Mesenchymal stem cell (in vitro differentiated cells and primary cell): ENCODE data around the gene L3MBTL3.
"Not testable (repeated sequence)": the region's sequence is repeated elsewhere in the genome, so short reads cannot be mapped to it uniquely, and the experiment has no call there.

ENCODE experiments used
- DNase-seq: peaks from one replicate; pipeline ENCODE4 v3.0.0-alpha.2; 2013
- H2AFZ ChIP-seq: one replicate; pipeline ENCODE4 v1.6.1; 2013; ENCODE audit warnings: low read depth, mild to moderate bottlenecking, control low read depth, inconsistent platforms, low read length, moderate library complexity
- H2AK5ac ChIP-seq: 2 replicates; pipeline ENCODE4 v1.6.1; 2013; ENCODE audit warnings: low read length, moderate library complexity, mild to moderate bottlenecking, inconsistent platforms; ENCODE audit not compliant: severe bottlenecking
- H2BK120ac ChIP-seq: one replicate; pipeline ENCODE4 v1.6.1; 2013; ENCODE audit warnings: low read depth, mild to moderate bottlenecking, inconsistent platforms, low read length, moderate library complexity
- H2BK12ac ChIP-seq, 2 experiments: one replicate each; pipeline ENCODE4 v1.6.1; 2013; ENCODE audit warnings: inconsistent platforms in 2 of 2, low read length in 2 of 2, mild to moderate bottlenecking in 2 of 2, moderate library complexity in 2 of 2, control low read depth in 1 of 2
- H2BK15ac ChIP-seq: one replicate; pipeline ENCODE4 v1.6.1; 2013; ENCODE audit warnings: mild to moderate bottlenecking, low read depth, inconsistent platforms; ENCODE audit not compliant: poor library complexity, severe bottlenecking
- H2BK5ac ChIP-seq: 2 replicates; pipeline ENCODE4 v1.6.1; 2013; ENCODE audit warnings: low read depth, mild to moderate bottlenecking, low read length, control low read depth, inconsistent platforms; ENCODE audit not compliant: poor library complexity, severe bottlenecking
- H3K14ac ChIP-seq, 2 experiments: one replicate each; pipeline ENCODE4 v1.6.1; 2013; ENCODE audit warnings: inconsistent platforms in 2 of 2, low read length in 2 of 2, control low read depth in 1 of 2, mild to moderate bottlenecking in 1 of 2, moderate library complexity in 1 of 2
- H3K18ac ChIP-seq, 2 experiments: one replicate each; pipeline ENCODE4 v1.6.1; 2013; ENCODE audit warnings: inconsistent platforms in 2 of 2, low read length in 2 of 2, control low read depth in 1 of 2, low read depth in 1 of 2, mild to moderate bottlenecking in 1 of 2
- H3K23ac ChIP-seq, 2 experiments: one replicate each; pipeline ENCODE4 v1.6.1; 2013; ENCODE audit warnings: inconsistent platforms in 2 of 2, low read length in 2 of 2, mild to moderate bottlenecking in 2 of 2, moderate library complexity in 2 of 2, control low read depth in 1 of 2
- H3K27ac ChIP-seq: 2 replicates; pipeline ENCODE4 v1.5.1; 2013; ENCODE audit warnings: mild to moderate bottlenecking, moderate library complexity, low read length, control low read depth, inconsistent platforms; ENCODE audit not compliant: poor library complexity, severe bottlenecking
- H3K27me3 ChIP-seq, 2 experiments: 2 replicates each; pipeline versions ENCODE4 v1.6.1 to v1.7.0; 2013; ENCODE audit warnings: low read length in 2 of 2, mild to moderate bottlenecking in 2 of 2, moderate library complexity in 2 of 2, control low read depth in 1 of 2, inconsistent platforms in 1 of 2; ENCODE audit not compliant: control insufficient read depth in 1 of 2, insufficient read depth in 1 of 2
- H3K36me3 ChIP-seq, 2 experiments: 2 replicates each; pipeline versions ENCODE4 v1.6.1 to v1.7.0; 2013; ENCODE audit warnings: low read length in 2 of 2, control low read depth in 1 of 2, inconsistent platforms in 1 of 2, low read depth in 1 of 2, mild to moderate bottlenecking in 1 of 2; ENCODE audit not compliant: insufficient read depth in 2 of 2, control insufficient read depth in 1 of 2
- H3K4ac ChIP-seq, 2 experiments: one replicate each; pipeline ENCODE4 v1.6.1; 2013; ENCODE audit warnings: inconsistent platforms in 2 of 2, low read length in 2 of 2, mild to moderate bottlenecking in 2 of 2, moderate library complexity in 2 of 2, control low read depth in 1 of 2, low read depth in 1 of 2
- H3K4me1 ChIP-seq: 2 replicates; pipeline ENCODE4 v1.6.1; 2013; ENCODE audit warnings: low read depth, low read length, control low read depth; ENCODE audit not compliant: control insufficient read depth, insufficient read depth
- H3K4me2 ChIP-seq: 2 replicates; pipeline ENCODE4 v1.6.1; 2013; ENCODE audit warnings: low read length, mild to moderate bottlenecking, inconsistent platforms; ENCODE audit not compliant: poor library complexity, severe bottlenecking
- H3K4me3 ChIP-seq, 2 experiments: 2 replicates each; pipeline versions ENCODE4 v1.5.1 to v1.7.0; 2013; ENCODE audit warnings: low read length in 2 of 2, mild to moderate bottlenecking in 2 of 2, control low read depth in 1 of 2, low read depth in 1 of 2; ENCODE audit not compliant: insufficient read depth in 1 of 2
- H3K79me1 ChIP-seq: replicated peaks from 2 replicates; pipeline ENCODE4 v1.6.1; 2013; ENCODE audit warnings: mild to moderate bottlenecking, control low read depth, low read length, inconsistent platforms; ENCODE audit not compliant: poor library complexity, severe bottlenecking
- H3K9ac ChIP-seq: 2 replicates; pipeline ENCODE4 v1.7.0; 2013; ENCODE audit warnings: mild to moderate bottlenecking, low read length, moderate library complexity
- H3K9me3 ChIP-seq: 2 replicates; pipeline ENCODE4 v1.7.0; 2013; ENCODE audit warnings: mild to moderate bottlenecking, low read length; ENCODE audit not compliant: control insufficient read depth
- H4K8ac ChIP-seq: one replicate; pipeline ENCODE4 v1.6.1; 2013; ENCODE audit warnings: inconsistent platforms, mild to moderate bottlenecking, low read length, moderate library complexity
- H4K91ac ChIP-seq: one replicate; pipeline ENCODE4 v1.6.1; 2013; ENCODE audit warnings: mild to moderate bottlenecking, low read length, inconsistent platforms
- WGBS: methylation state at CpG from one replicate; pipeline ENCODE4 v1.1.7; 2013; ENCODE audit warnings: mixed read lengths; 5-methylcytosine and 5-hydroxymethylcytosine counted together

The L3MBTL3 gene

GRCh38 chr6:130173377-130174004 is 155.1 kb downstream of the L3MBTL3 start:
- not testable (repeated sequence) for H2BK15ac ChIP-seq, H3K4me2 ChIP-seq, H3K9ac ChIP-seq, H2BK120ac ChIP-seq, H2BK5ac ChIP-seq, H2BK12ac ChIP-seq, DNase-seq, H4K8ac ChIP-seq, H3K79me1 ChIP-seq, H3K4me3 ChIP-seq, H4K91ac ChIP-seq, H3K9me3 ChIP-seq, H3K27me3 ChIP-seq, H3K4ac ChIP-seq, H2AFZ ChIP-seq, H3K18ac ChIP-seq, H3K4me1 ChIP-seq, H3K23ac ChIP-seq, H2AK5ac ChIP-seq, H3K27ac ChIP-seq
- peak overlapping the region in 1 of 2 experiments; percentile 1 for H3K14ac ChIP-seq
- 76% methylated on average over 4 of the region's 4 CpGs for WGBS
- H3K36me3 ChIP-seq = peaks cover 0 to 30% of the 10 kb centered on the region in 2 experiments

GRCh38 chr6:130176378-130176777 is 158.0 kb downstream of the L3MBTL3 start:
- Histone ChIP-seq H3K4me2 (no peak overlapping the region), H4K91ac (no peak overlapping the region), H2AFZ (no peak overlapping the region), H3K18ac (no peak overlapping the region), H3K14ac (no peak overlapping the region), H2BK5ac (no peak overlapping the region), H3K27me3 (no peaks in the 10 kb centered on the region), H2BK15ac (no peak overlapping the region), H3K36me3 (peaks cover 0 to 34% of the 10 kb centered on the region in 2 experiments), H3K9me3 (no peaks in the 10 kb centered on the region), H3K23ac (no peak overlapping the region), H2BK12ac (no peak overlapping the region), H3K4me3 (no peak overlapping the region), H2BK120ac (no peak overlapping the region), H3K9ac (no peak overlapping the region), H4K8ac (no peak overlapping the region), H3K27ac (no peak overlapping the region), H3K4me1 (no peaks in the 10 kb centered on the region), H2AK5ac (no peak overlapping the region), H3K79me1 (no peaks in the 10 kb centered on the region), H3K4ac (no peak overlapping the region)
- WGBS = 100% methylated on average over 1 of the region's 1 CpG
- no peak for DNase-seq

- peak; percentile 84 for DNase-seq
- no peak overlapping the region for H4K91ac ChIP-seq
- no peak overlapping the region for H3K27ac ChIP-seq
- no peaks in the 10 kb centered on the region for H3K9me3 ChIP-seq
- no peak overlapping the region for H3K9ac ChIP-seq
- no peak overlapping the region for H3K18ac ChIP-seq
- no peak overlapping the region for H3K4me2 ChIP-seq
- no peak overlapping the region for H2BK120ac ChIP-seq
- WGBS = 71% methylated on average over 1 of the region's 1 CpG
- no peak overlapping the region for H3K4me3 ChIP-seq
- H2BK12ac ChIP-seq = no peak overlapping the region
- H3K14ac ChIP-seq = no peak overlapping the region
- no peaks in the 10 kb centered on the region for H3K4me1 ChIP-seq
- no peak overlapping the region for H2BK15ac ChIP-seq
- H4K8ac ChIP-seq = no peak overlapping the region
- no peak overlapping the region for H3K23ac ChIP-seq
- no peaks in the 10 kb centered on the region for H3K27me3 ChIP-seq
- H2AK5ac ChIP-seq = no peak overlapping the region
- peaks cover 0 to 31% of the 10 kb centered on the region in 2 experiments for H3K36me3 ChIP-seq
- no peaks in the 10 kb centered on the region for H3K79me1 ChIP-seq
- H2BK5ac ChIP-seq = no peak overlapping the region
- no peak overlapping the region for H3K4ac ChIP-seq
- no peak overlapping the region for H2AFZ ChIP-seq
These were observed 160.3 kb downstream of the L3MBTL3 start for GRCh38 chr6:130178692-130179091.

- H3K18ac ChIP-seq = no peak overlapping the region
- H2BK120ac ChIP-seq = no peak overlapping the region
- H3K27ac ChIP-seq = no peak overlapping the region
- H3K14ac ChIP-seq = no peak overlapping the region
- H2BK12ac ChIP-seq = no peak overlapping the region
- no peak overlapping the region for H3K4me2 ChIP-seq
- no peak overlapping the region for H2AFZ ChIP-seq
- H2AK5ac ChIP-seq = no peak overlapping the region
- no peaks in the 10 kb centered on the region for H3K9me3 ChIP-seq
- H3K9ac ChIP-seq = no peak overlapping the region
- H2BK15ac ChIP-seq = no peak overlapping the region
- H2BK5ac ChIP-seq = no peak overlapping the region
- H3K4me1 ChIP-seq = peaks cover 1% of the 10 kb centered on the region
- peaks cover 0 to 18% of the 10 kb centered on the region in 2 experiments for H3K36me3 ChIP-seq
- no peak overlapping the region for H3K4me3 ChIP-seq
- H3K27me3 ChIP-seq = no peaks in the 10 kb centered on the region
- no peaks in the 10 kb centered on the region for H3K79me1 ChIP-seq
- H3K4ac ChIP-seq = no peak overlapping the region
- H4K91ac ChIP-seq = no peak overlapping the region
- no peak overlapping the region for H4K8ac ChIP-seq
- DNase-seq = no peak
- no peak overlapping the region for H3K23ac ChIP-seq
These were observed 164.1 kb downstream of the L3MBTL3 start for GRCh38 chr6:130182466-130182865.
